Measurements from ENCODE around the gene MUC5AC. TPM values are rescaled to one million over a fixed set of nuclear protein-coding genes. Genes with fewer than 3 reads are reported as not detected.

Gene MUC5AC
- total RNA-seq, 1 donor from 2014 or later: not detected

GRCh38 chr11:1177020-1177770 is 19.4 kb downstream of the MUC5AC start:
- DNase-seq (no peak), ATAC-seq (ENCODE audit: low read depth) (no peak)
- POLR2A ChIA-PET: no interaction called here
- Mint-ChIP-seq H3K27me3 (no peaks in the 10 kb centered on the region), H3K9me3 (peaks cover 3% of the 10 kb centered on the region), H3K36me3 (ENCODE audit: low read depth) (no peaks in the 10 kb centered on the region), H3K27ac (no peak overlapping the region), H3K4me3 (no peak overlapping the region), H3K4me1 (no peaks in the 10 kb centered on the region)
- CTCF ChIA-PET: no interaction called here
- intact Hi-C loops (cut with micrococcal nuclease): no loop called here
- no peak for TF ChIP-seq CTCF (IDR thresholded peaks at IDR 0.05)

- Mint-ChIP-seq H3K4me3 (no peak overlapping the region), H3K36me3 (ENCODE audit: low read depth) (no peaks in the 10 kb centered on the region), H3K27ac (no peak overlapping the region), H3K9me3 (peaks cover 3% of the 10 kb centered on the region), H3K27me3 (no peaks in the 10 kb centered on the region), H3K4me1 (no peaks in the 10 kb centered on the region)
- no peak for ATAC-seq (ENCODE audit: low read depth)
- CTCF ChIA-PET: no interaction called here
- intact Hi-C loops (cut with micrococcal nuclease): no loop called here
- no peak for DNase-seq
- TF ChIP-seq CTCF (IDR thresholded peaks at IDR 0.05): no peak
- POLR2A ChIA-PET: no interaction called here
These were observed 20.0 kb downstream of the MUC5AC start for GRCh38 chr11:1177771-1178090.

- Mint-ChIP-seq H3K27me3 (no peaks in the 10 kb centered on the region), H3K4me1 (no peaks in the 10 kb centered on the region), H3K9me3 (peaks cover 3% of the 10 kb centered on the region), H3K4me3 (no peak overlapping the region), H3K36me3 (ENCODE audit: low read depth) (no peaks in the 10 kb centered on the region), H3K27ac (no peak overlapping the region)
- ChIA-PET CTCF (no interaction called here), POLR2A (no interaction called here)
- TF ChIP-seq CTCF (IDR thresholded peaks at IDR 0.05): no peak
- no peak for DNase-seq
- no peak for ATAC-seq (ENCODE audit: low read depth)
- intact Hi-C loops (cut with micrococcal nuclease): no loop called here
These were observed 20.6 kb downstream of the MUC5AC start for GRCh38 chr11:1178201-1178885.

- intact Hi-C loops (cut with micrococcal nuclease): no loop called here
- POLR2A ChIA-PET: no interaction called here
- DNase-seq (no peak), ATAC-seq (ENCODE audit: low read depth) (no peak)
- CTCF ChIA-PET: no interaction called here
- no peaks in the 10 kb centered on the region for H3K27me3 Mint-ChIP-seq
- H3K4me1 Mint-ChIP-seq: no peaks in the 10 kb centered on the region
- H3K27ac Mint-ChIP-seq: no peak overlapping the region
- no peaks in the 10 kb centered on the region for H3K36me3 Mint-ChIP-seq (ENCODE audit: low read depth)
- no peak overlapping the region for H3K4me3 Mint-ChIP-seq
- peaks cover 3% of the 10 kb centered on the region for H3K9me3 Mint-ChIP-seq
- TF ChIP-seq CTCF (IDR thresholded peaks at IDR 0.05): no peak
These were observed 21.2 kb downstream of the MUC5AC start for GRCh38 chr11:1178906-1179305.

GRCh38 chr11:1179641-1180040 is 21.9 kb downstream of the MUC5AC start:
- Mint-ChIP-seq H3K4me3 (no peak overlapping the region), H3K27ac (no peak overlapping the region), H3K27me3 (no peaks in the 10 kb centered on the region), H3K4me1 (no peaks in the 10 kb centered on the region), H3K9me3 (peaks cover 3% of the 10 kb centered on the region), H3K36me3 (ENCODE audit: low read depth) (no peaks in the 10 kb centered on the region)
- intact Hi-C loops (cut with micrococcal nuclease): no loop called here
- no peak for TF ChIP-seq CTCF (IDR thresholded peaks at IDR 0.05)
- DNase-seq (no peak), ATAC-seq (ENCODE audit: low read depth) (no peak)
- POLR2A ChIA-PET: no interaction called here
- CTCF ChIA-PET: no interaction called here
